Stomach (tissue), 9 donors: ENCODE measurements around the gene SIPA1. TPM values are rescaled to one million over a fixed set of nuclear protein-coding genes. Genes with fewer than 3 reads are reported as not detected.
A peak's percentile ranks its signal among the peaks of the same experiment; 100 is the strongest.

ENCODE experiments used
- DNase-seq, 2 donors: peaks; one replicate each; pipeline versions ENCODE4 v3.0.0 to v3.0.0-alpha.2; 2013 to 2019
- H3K27ac ChIP-seq, 5 donors: fragments of 200-600 bp in 4 of 5; sonication (generic) in 4 of 5; one replicate each; pipeline ENCODE4 v1.5.1; 2013 to 2019; ENCODE audit warnings: mild to moderate bottlenecking in 1 of 5, moderate library complexity in 1 of 5
- H3K27me3 ChIP-seq, 3 donors: fragments of 200-600 bp; sonication (generic); one replicate each; pipeline ENCODE4 v1.5.1; 2017 to 2019; ENCODE audit warnings: mixed run types in 1 of 3
- H3K36me3 ChIP-seq, 4 donors: fragments of 200-600 bp; sonication (generic); 1 replicate in 3 of 4; 2 replicates in 1 of 4; pipeline ENCODE4 v1.5.1; 2016 to 2019
- H3K4me1 ChIP-seq, 4 donors: fragments of 200-600 bp; sonication (generic); one replicate each; pipeline ENCODE4 v1.5.1; 2016 to 2019
- H3K4me3 ChIP-seq, 4 donors: fragments of 200-600 bp; sonication (generic) in 3 of 4; one replicate each; pipeline ENCODE4 v1.5.1; 2016 to 2019; ENCODE audit warnings: mild to moderate bottlenecking in 1 of 4
- H3K9me3 ChIP-seq, 4 donors: fragments of 200-600 bp; sonication (generic); one replicate each; pipeline ENCODE4 v1.5.1; 2016 to 2019
- EP300 ChIP-seq: sonication (generic); formaldehyde crosslinking; IDR thresholded peaks from one replicate; pipeline ENCODE4 v1.6.1; 2017; ENCODE audit warnings: antibody characterized with exemption
- POLR2A ChIP-seq, 4 donors: fragments of 450-650 bp; IDR thresholded peaks; one replicate each; pipeline ENCODE4 v1.6.1; 2016; ENCODE audit warnings: antibody characterized with exemption in 4 of 4, control low read depth in 2 of 4, mild to moderate bottlenecking in 1 of 4, moderate library complexity in 1 of 4
- POLR2AphosphoS5 ChIP-seq, 3 donors: sonication (generic); formaldehyde crosslinking; IDR thresholded peaks; one replicate each; pipeline ENCODE4 v1.6.1; 2016; ENCODE audit warnings: antibody characterized with exemption in 3 of 3
- WGBS, 5 donors: extraction: QIAGEN DNeasy Blood & Tissue Kit in 3 of 5; methylation state at CpG; one replicate each; pipeline versions ENCODE4 v1.1.5 to v1.1.7; 2013 to 2018; 5-methylcytosine and 5-hydroxymethylcytosine counted together
- intact Hi-C: fragments of 100-400 bp; cut with DNase I; formaldehyde crosslinking; loops from one replicate; pipeline ENCODE4 v1.15.1; 2023; ENCODE audit warnings: low total_unique reads
- polyA plus RNA-seq, 3 donors: library from polyadenylated mRNA; stranded (reverse); fragments of 200-250 nt; gene quantifications; one replicate each; pipeline ENCODE4 v1.2.3, GENCODE V29; 2013
- total RNA-seq, 5 donors: library from RNA; depleted of rRNA; stranded (reverse); fragments of >200 nt; gene quantifications; one replicate each; pipeline versions ENCODE4 v1.1.0 to v1.2.3, GENCODE V29; 2014 to 2016
- TF ChIP-seq, protein P1 (sequence below), 7 experiments: fragments of 450-650 bp in 4 of 7; fragments of 200-600 bp in 3 of 7; sonication (generic) in 3 of 7; IDR thresholded peaks; one replicate each; pipeline ENCODE4 v1.5.1; 2016 to 2019; ENCODE audit warnings: antibody characterized with exemption in 7 of 7, control low read depth in 2 of 7, mild to moderate bottlenecking in 1 of 7
- donor health status: healthy with polysubstance abuse.
- donor health status: Bipolar disorder and iron deficiency.
- donor health status: healthy.

The SIPA1 gene
- total and polyA plus RNA-seq, 8 donors, result 13.2 to 80.4 (median 42.4) TPM

GRCh38 chr11:65639623-65640482 is 2.0 kb downstream of the SIPA1 start:
- intact Hi-C loops, result no loop called here
- TF ChIP-seq, protein P1, sequence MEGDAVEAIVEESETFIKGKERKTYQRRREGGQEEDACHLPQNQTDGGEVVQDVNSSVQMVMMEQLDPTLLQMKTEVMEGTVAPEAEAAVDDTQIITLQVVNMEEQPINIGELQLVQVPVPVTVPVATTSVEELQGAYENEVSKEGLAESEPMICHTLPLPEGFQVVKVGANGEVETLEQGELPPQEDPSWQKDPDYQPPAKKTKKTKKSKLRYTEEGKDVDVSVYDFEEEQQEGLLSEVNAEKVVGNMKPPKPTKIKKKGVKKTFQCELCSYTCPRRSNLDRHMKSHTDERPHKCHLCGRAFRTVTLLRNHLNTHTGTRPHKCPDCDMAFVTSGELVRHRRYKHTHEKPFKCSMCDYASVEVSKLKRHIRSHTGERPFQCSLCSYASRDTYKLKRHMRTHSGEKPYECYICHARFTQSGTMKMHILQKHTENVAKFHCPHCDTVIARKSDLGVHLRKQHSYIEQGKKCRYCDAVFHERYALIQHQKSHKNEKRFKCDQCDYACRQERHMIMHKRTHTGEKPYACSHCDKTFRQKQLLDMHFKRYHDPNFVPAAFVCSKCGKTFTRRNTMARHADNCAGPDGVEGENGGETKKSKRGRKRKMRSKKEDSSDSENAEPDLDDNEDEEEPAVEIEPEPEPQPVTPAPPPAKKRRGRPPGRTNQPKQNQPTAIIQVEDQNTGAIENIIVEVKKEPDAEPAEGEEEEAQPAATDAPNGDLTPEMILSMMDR (IDR thresholded peaks at IDR 0.05), result no peak
- peak in 1 of 3 donors; percentile 30 for TF ChIP-seq POLR2AphosphoS5 (IDR thresholded peaks at IDR 0.05)
- Histone ChIP-seq H3K27me3 (no peaks in the 10 kb centered on the region), H3K4me3 (peak overlapping the region; percentile 16 to 88 (median 55)), H3K36me3 (peaks cover 23 to 58% (median 54%) of the 10 kb centered on the region in 4 donors), H3K9me3 (no peaks in the 10 kb centered on the region), H3K4me1 (peaks cover 36 to 79% (median 52%) of the 10 kb centered on the region in 4 donors), H3K27ac (peak overlapping the region; percentile 74 to 95 (median 89))
- 65 to 74% (median 68%) methylated on average over 7 to 8 of the region's 8 CpGs for WGBS, 5 donors
- DNase-seq, result peak in 1 of 2 donors; percentile 80

DNA sequence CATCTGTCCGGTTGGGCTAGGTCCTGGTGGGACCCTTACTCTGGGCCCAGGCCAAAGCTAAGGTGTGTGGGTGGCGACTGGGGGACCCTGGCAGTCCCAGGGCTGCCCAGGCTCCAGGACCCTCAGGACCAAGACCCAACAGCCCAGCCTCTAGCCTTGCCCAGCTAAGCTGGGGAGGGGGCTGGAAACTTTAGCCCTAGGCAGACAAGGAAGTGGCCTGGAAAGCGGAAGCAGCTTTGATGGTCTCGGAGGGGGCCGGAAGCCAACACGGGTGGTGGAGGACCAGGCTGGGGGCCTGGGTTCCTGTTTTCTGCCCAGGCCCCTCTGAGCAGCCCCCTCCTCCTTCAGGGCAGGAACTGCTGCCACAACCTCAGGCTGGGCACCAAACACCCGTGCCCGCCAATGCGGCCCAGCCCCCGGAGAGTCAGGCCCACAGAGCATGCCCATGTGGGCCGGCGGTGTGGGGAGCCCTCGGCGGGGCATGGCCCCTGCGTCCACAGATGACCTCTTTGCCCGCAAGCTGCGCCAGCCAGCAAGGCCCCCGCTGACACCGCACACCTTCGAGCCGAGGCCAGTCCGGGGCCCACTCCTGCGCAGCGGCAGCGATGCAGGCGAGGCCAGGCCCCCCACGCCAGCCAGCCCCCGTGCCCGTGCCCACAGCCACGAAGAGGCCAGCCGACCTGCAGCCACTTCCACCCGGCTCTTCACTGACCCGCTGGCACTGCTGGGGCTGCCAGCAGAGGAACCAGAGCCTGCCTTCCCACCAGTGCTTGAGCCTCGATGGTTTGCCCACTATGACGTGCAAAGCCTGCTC is 2.8 kb downstream of the SIPA1 start:
- H3K27ac ChIP-seq, result peak overlapping the region; percentile 74 to 95 (median 89)
- WGBS, 5 donors, result 77 to 82% (median 78%) methylated on average over 11 to 35 of the region's 35 CpGs
- peaks cover 14 to 58% (median 54%) of the 10 kb centered on the region in 4 donors for H3K36me3 ChIP-seq
- no peaks in the 10 kb centered on the region for H3K9me3 ChIP-seq
- peaks cover 36 to 79% (median 52%) of the 10 kb centered on the region in 4 donors for H3K4me1 ChIP-seq
- intact Hi-C loops, result no loop called here
- TF ChIP-seq POLR2A (IDR thresholded peaks at IDR 0.05), result no peak
- TF ChIP-seq, protein P1 (IDR thresholded peaks at IDR 0.05), result no peak
- TF ChIP-seq EP300, result no peak
- TF ChIP-seq POLR2AphosphoS5 (IDR thresholded peaks at IDR 0.05), result no peak
- H3K27me3 ChIP-seq, result no peaks in the 10 kb centered on the region
- peak; percentile 59 to 66 for DNase-seq
- peak overlapping the region; percentile 16 to 88 (median 36) for H3K4me3 ChIP-seq

- Histone ChIP-seq H3K36me3 (peaks cover 7 to 58% (median 54%) of the 10 kb centered on the region in 4 donors), H3K4me3 (peak overlapping the region; percentile 8 to 88 (median 36)), H3K4me1 (peaks cover 36 to 74% (median 53%) of the 10 kb centered on the region in 4 donors), H3K9me3 (no peaks in the 10 kb centered on the region), H3K27me3 (no peaks in the 10 kb centered on the region), H3K27ac (peak overlapping the region in 4 of 5 donors; percentile 85 to 95 (median 90))
- WGBS, 5 donors, result 69 to 90% (median 72%) methylated on average over 9 to 16 of the region's 16 CpGs
- intact Hi-C loops, result no loop called here
- no peak for TF ChIP-seq POLR2AphosphoS5 (IDR thresholded peaks at IDR 0.05)
- TF ChIP-seq, protein P1 (IDR thresholded peaks at IDR 0.05), result no peak
- no peak for TF ChIP-seq EP300
- no peak for TF ChIP-seq POLR2A (IDR thresholded peaks at IDR 0.05)
- DNase-seq, result no peak
Measured at GRCh38 chr11:65641297-65642013, 3.6 kb downstream of the SIPA1 start.
